ENCODE measurements around the gene RPS6KA6. TPM values are rescaled to one million over a fixed set of nuclear protein-coding genes. Genes with fewer than 3 reads are reported as not detected.

The RPS6KA6 gene
- total and polyA plus RNA-seq, 2 of the 13 experiments (the other 11 are each of a cell fraction or from before 2014, with no cell fraction given): not detected

DNA sequence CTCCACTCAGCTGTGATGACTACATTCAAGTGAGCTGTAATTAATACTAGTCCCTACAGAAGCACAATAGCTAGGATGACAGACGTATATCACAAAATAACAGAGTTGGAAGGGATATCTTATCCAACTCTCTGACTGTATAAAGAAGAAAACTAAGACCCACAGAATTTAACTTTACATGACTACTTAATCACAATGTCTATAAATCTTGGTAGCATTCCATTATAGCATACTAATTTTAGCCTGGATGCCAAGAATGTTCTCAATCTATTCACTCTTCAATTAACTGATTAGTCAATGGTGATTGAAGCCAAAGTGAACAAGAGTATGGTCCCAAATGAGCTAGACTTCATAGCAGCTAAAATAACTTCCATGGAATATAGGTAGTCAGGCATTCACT, 31.2 kb downstream of the RPS6KA6 start:
- Histone ChIP-seq H3K4me3 (replicated peaks in 1 of 3; ENCODE audit: insufficient read depth in 1 of 3, low read depth in 2 of 3, low read length in 3 of 3) (no peak overlapping the region), H3K9me3 (ENCODE audit: low read length) (no peaks in the 10 kb centered on the region), H3K27me3 (ENCODE audit: control insufficient read depth in 1 of 2, insufficient read depth in 2 of 2, low read length in 2 of 2) (no peaks in the 10 kb centered on the region), H3K4me2 (ENCODE audit: low read depth, low read length) (no peak overlapping the region), H4K20me1 (ENCODE audit: insufficient read depth, low read length) (no peaks in the 10 kb centered on the region), H3K9ac (ENCODE audit: insufficient read depth, low read depth, low read length) (no peak overlapping the region), H3K27ac (ENCODE audit: extremely low read length, insufficient read depth, low read length) (no peak overlapping the region), H3K79me2 (ENCODE audit: insufficient read depth, low read length) (no peaks in the 10 kb centered on the region), H2AFZ (ENCODE audit: low read length) (no peak overlapping the region), H3K4me1 (ENCODE audit: insufficient read depth, low read length) (no peaks in the 10 kb centered on the region), H3K36me3 (replicated peaks in 1 of 2; ENCODE audit: control insufficient read depth in 1 of 2, insufficient read depth in 2 of 2, low read length in 2 of 2) (no peaks in the 10 kb centered on the region)
- ATAC-seq (no peak), FAIRE-seq (no peak), DNase-seq (ENCODE audit: low spot score) (no peak)
- TF ChIP-seq, protein P1, sequence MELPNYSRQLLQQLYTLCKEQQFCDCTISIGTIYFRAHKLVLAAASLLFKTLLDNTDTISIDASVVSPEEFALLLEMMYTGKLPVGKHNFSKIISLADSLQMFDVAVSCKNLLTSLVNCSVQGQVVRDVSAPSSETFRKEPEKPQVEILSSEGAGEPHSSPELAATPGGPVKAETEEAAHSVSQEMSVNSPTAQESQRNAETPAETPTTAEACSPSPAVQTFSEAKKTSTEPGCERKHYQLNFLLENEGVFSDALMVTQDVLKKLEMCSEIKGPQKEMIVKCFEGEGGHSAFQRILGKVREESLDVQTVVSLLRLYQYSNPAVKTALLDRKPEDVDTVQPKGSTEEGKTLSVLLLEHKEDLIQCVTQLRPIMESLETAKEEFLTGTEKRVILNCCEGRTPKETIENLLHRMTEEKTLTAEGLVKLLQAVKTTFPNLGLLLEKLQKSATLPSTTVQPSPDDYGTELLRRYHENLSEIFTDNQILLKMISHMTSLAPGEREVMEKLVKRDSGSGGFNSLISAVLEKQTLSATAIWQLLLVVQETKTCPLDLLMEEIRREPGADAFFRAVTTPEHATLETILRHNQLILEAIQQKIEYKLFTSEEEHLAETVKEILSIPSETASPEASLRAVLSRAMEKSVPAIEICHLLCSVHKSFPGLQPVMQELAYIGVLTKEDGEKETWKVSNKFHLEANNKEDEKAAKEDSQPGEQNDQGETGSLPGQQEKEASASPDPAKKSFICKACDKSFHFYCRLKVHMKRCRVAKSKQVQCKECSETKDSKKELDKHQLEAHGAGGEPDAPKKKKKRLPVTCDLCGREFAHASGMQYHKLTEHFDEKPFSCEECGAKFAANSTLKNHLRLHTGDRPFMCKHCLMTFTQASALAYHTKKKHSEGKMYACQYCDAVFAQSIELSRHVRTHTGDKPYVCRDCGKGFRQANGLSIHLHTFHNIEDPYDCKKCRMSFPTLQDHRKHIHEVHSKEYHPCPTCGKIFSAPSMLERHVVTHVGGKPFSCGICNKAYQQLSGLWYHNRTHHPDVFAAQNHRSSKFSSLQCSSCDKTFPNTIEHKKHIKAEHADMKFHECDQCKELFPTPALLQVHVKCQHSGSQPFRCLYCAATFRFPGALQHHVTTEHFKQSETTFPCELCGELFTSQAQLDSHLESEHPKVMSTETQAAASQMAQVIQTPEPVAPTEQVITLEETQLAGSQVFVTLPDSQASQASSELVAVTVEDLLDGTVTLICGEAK (IDR thresholded peaks at IDR 0.05): no peak
- TF ChIP-seq, protein P1 (CRISPR knock-in tag; IDR thresholded peaks at IDR 0.05): no peak
- ChIA-PET CTCF (ENCODE audit: low intra/inter-chr PET ratio, low total read pairs) (no interaction called here), POLR2A (no interaction called here)
- 0% methylated on average over 1 of the region's 1 CpG for WGBS (ENCODE audit: low lambda C conversion rate)
- in situ Hi-C loops (cut with HindIII; ENCODE audit: extremely low pct_ligation_motif_present, low pct_unique_long_range_greater_than_20kb) (no loop called here), intact Hi-C loops (cut with micrococcal nuclease; ENCODE audit: unreplicated experiment) (no loop called here)
- no TSS peak for BruUV-seq (replicated peaks)
